ENCODE measurements around the gene PRUNE1.

Gene PRUNE1

GRCh38 chr1:150997126-150997872 lies 10.9 kb upstream of the PRUNE1 start:
- TF ChIP-seq, protein P1, sequence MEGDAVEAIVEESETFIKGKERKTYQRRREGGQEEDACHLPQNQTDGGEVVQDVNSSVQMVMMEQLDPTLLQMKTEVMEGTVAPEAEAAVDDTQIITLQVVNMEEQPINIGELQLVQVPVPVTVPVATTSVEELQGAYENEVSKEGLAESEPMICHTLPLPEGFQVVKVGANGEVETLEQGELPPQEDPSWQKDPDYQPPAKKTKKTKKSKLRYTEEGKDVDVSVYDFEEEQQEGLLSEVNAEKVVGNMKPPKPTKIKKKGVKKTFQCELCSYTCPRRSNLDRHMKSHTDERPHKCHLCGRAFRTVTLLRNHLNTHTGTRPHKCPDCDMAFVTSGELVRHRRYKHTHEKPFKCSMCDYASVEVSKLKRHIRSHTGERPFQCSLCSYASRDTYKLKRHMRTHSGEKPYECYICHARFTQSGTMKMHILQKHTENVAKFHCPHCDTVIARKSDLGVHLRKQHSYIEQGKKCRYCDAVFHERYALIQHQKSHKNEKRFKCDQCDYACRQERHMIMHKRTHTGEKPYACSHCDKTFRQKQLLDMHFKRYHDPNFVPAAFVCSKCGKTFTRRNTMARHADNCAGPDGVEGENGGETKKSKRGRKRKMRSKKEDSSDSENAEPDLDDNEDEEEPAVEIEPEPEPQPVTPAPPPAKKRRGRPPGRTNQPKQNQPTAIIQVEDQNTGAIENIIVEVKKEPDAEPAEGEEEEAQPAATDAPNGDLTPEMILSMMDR (IDR thresholded peaks at IDR 0.05), result no peak

DNA sequence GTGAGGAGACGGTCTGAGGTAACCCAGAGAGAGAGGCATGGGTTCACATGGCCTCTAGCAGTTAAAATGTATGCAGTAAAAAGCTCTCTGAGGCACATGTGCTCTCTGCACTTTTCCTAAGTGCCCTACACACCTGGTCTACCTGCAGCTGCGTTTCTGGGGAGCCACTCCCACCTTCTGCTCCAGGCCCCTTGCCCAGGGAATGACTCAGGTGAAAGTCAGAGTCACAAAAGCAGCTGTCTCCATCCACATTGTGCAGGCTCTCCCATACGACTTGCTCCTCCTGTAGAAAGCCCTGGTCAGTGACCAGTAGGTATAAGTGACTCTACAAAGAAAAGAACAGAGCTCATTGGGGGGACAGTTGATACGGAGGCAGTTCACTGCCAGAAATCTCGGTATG lies 10.3 kb upstream of the PRUNE1 start:
- TF ChIP-seq, protein P1 (IDR thresholded peaks at IDR 0.05), result no peak

- TF ChIP-seq, protein P1 (IDR thresholded peaks at IDR 0.05), result no peak
These were observed 9.1 kb upstream of the PRUNE1 start for GRCh38 chr1:150999051-150999674.

- TF ChIP-seq, protein P1 (IDR thresholded peaks at IDR 0.05), result no peak
These were observed 8.3 kb upstream of the PRUNE1 start for GRCh38 chr1:150999926-151000325.

- TF ChIP-seq, protein P1 (IDR thresholded peaks at IDR 0.05), result no peak
These were observed 7.8 kb upstream of the PRUNE1 start for GRCh38 chr1:151000408-151000807.

DNA sequence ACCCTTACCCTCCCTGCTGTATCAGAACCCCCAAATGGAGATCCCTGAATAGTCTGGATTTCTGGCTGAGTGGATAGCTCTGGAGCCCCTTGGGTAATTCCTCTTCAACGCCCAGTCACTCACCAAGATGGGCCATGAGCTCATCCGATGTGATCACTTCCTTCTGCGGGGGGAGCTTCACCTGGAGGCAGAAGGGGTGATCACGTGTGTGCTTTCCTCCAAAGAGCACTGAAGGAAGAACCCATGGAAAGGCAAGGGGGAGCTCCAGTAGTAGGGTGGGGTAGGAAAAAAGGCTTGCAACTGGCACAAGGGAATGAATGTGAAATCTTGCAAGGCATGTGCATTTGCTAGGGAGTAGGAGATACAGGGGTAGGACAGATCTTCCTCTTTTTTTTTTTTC lies 6.6 kb upstream of the PRUNE1 start:
- TF ChIP-seq, protein P1 (IDR thresholded peaks at IDR 0.05), result no peak

- TF ChIP-seq, protein P1 (IDR thresholded peaks at IDR 0.05), result no peak
These were observed 6.2 kb upstream of the PRUNE1 start for GRCh38 chr1:151002051-151002450.

Measured in LNCAP (cell line).